Naive thymus-derived CD4-positive, alpha-beta T cell (primary cell): ENCODE measurements around the gene PADI2. TPM values are rescaled to one million over a fixed set of nuclear protein-coding genes. Genes with fewer than 3 reads are reported as not detected.

ENCODE experiments used
- ATAC-seq: fragments of 150-1000 bp; cut with Tn5 transposase; 2 replicates; pipeline ENCODE4 v1.10.0; 2021; ENCODE audit warnings: mild to moderate bottlenecking, moderate library complexity
- CTCF ChIA-PET: fragments of 350-600 bp; sonication (Branson Sonifier 250); formaldehyde crosslinking; loops from one replicate; lab custom pipeline; 2021; ENCODE audit warnings: antibody characterized with exemption; lab: Charles Lee
- POLR2A ChIA-PET: fragments of 350-600 bp; sonication (Branson Sonifier 250); formaldehyde crosslinking; loops from one replicate; lab custom pipeline; 2021; ENCODE audit warnings: antibody characterized with exemption, inconsistent platforms; lab: Charles Lee
- DNase-seq, 9 donors: peaks; one replicate each; pipeline versions ENCODE4 v3.0.0 to v3.0.0-alpha.2; 2020 to 2022; ENCODE audit warnings: mixed read lengths in 1 of 9
- H3K27ac ChIP-seq: one replicate; pipeline ENCODE4 v1.7.0; 2013; ENCODE audit warnings: mild to moderate bottlenecking, low read depth, low read length, moderate library complexity
- H3K27me3 ChIP-seq, 2 donors: one replicate each; pipeline ENCODE4 v1.7.0; 2013; ENCODE audit warnings: low read length in 2 of 2, mild to moderate bottlenecking in 2 of 2, moderate library complexity in 2 of 2; ENCODE audit not compliant: control insufficient read depth in 2 of 2, insufficient read depth in 2 of 2
- H3K36me3 ChIP-seq, 3 experiments: 1 replicate in 2 of 3; 2 replicates in 1 of 3; pipeline ENCODE4 v1.7.0; 2013; ENCODE audit warnings: low read length in 3 of 3, mild to moderate bottlenecking in 3 of 3, moderate library complexity in 1 of 3; ENCODE audit not compliant: insufficient read depth in 3 of 3, control insufficient read depth in 2 of 3
- H3K4me1 ChIP-seq, 2 donors: one replicate each; pipeline ENCODE4 v1.7.0; 2013; ENCODE audit warnings: low read length in 2 of 2, mild to moderate bottlenecking in 2 of 2, moderate library complexity in 1 of 2; ENCODE audit not compliant: control insufficient read depth in 2 of 2, insufficient read depth in 2 of 2
- H3K4me3 ChIP-seq: 2 replicates; pipeline ENCODE4 v1.7.0; 2013; ENCODE audit warnings: mild to moderate bottlenecking, low read length
- H3K9me3 ChIP-seq, 3 experiments: 1 replicate in 2 of 3; 2 replicates in 1 of 3; pipeline ENCODE4 v1.7.0; 2013; ENCODE audit warnings: low read length in 3 of 3; ENCODE audit not compliant: control insufficient read depth in 2 of 3
- H3K27ac Mint-ChIP-seq, 9 donors: one replicate each; pipeline ENCODE4 v1.8.0; 2020 to 2022; ENCODE audit warnings: mixed read lengths in 9 of 9, mild to moderate bottlenecking in 8 of 9, moderate library complexity in 5 of 9, inconsistent platforms in 2 of 9
- H3K27me3 Mint-ChIP-seq, 5 donors: one replicate each; pipeline ENCODE4 v1.8.0; 2021 to 2022; ENCODE audit warnings: mixed read lengths in 5 of 5, mild to moderate bottlenecking in 1 of 5
- H3K36me3 Mint-ChIP-seq, 5 donors: one replicate each; pipeline ENCODE4 v1.8.0; 2020 to 2022; ENCODE audit warnings: mixed read lengths in 5 of 5, mild to moderate bottlenecking in 3 of 5, inconsistent platforms in 1 of 5
- H3K4me1 Mint-ChIP-seq, 7 donors: one replicate each; pipeline ENCODE4 v1.8.0; 2020 to 2022; ENCODE audit warnings: mixed read lengths in 7 of 7, mild to moderate bottlenecking in 3 of 7, inconsistent platforms in 1 of 7
- H3K4me3 Mint-ChIP-seq, 10 donors: one replicate each; pipeline ENCODE4 v1.8.0; 2020 to 2022; ENCODE audit warnings: mild to moderate bottlenecking in 10 of 10, mixed read lengths in 10 of 10, moderate library complexity in 6 of 10, inconsistent platforms in 2 of 10
- H3K9me3 Mint-ChIP-seq, 11 donors: one replicate each; pipeline ENCODE4 v1.8.0; 2020 to 2022; ENCODE audit warnings: mixed read lengths in 11 of 11, mild to moderate bottlenecking in 4 of 11, inconsistent platforms in 1 of 11, moderate library complexity in 1 of 11
- intact Hi-C, 2 donors: fragments of 100-400 bp; cut with micrococcal nuclease; formaldehyde crosslinking; loops; one replicate each; pipeline ENCODE4 v1.15.1; 2023
- polyA plus RNA-seq, 2 donors: library from polyadenylated mRNA; unstranded; fragments of 300-500 nt; fragmentation: Illumina TruSeq; gene quantifications; one replicate each; pipeline ENCODE4 v1.2.3, GENCODE V29; 2021
- total RNA-seq, 6 experiments: library from RNA in 5 of 6; stranded (reverse) in 5 of 6; gene quantifications; 1 replicate in 5 of 6; 2 replicates in 1 of 6; pipeline ENCODE4 v1.2.3 and lab custom pipeline; 2021 to 2026

PADI2 gene
- total and polyA plus RNA-seq, 7 experiments from 2014 or later: 0.08 to 11.2 (median 0.12) TPM; not detected in 2

DNA sequence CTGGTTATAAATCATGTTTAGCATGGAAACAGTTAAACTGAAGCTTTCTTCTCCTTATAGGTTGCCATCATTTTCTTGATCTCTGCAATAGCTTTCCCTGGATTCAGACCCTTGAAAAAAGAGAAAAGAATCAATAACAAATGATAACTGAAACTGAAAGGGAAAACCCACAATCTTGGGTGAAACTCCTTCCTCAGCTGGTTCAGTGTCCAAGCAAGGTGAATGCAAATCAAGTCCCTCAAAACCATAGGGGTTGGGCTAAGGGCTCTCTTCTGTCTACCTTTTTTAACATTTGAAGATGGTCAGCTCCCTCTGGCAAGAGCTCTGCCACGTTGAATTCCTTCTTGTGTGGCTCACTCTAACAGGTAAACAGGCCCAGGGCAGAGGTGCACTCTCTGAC lies 100.4 kb downstream of the PADI2 start:
- Histone ChIP-seq H3K27me3 (no peaks in the 10 kb centered on the region), H3K9me3 (no peaks in the 10 kb centered on the region), H3K4me1 (no peaks in the 10 kb centered on the region), H3K36me3 (peaks cover 22 to 63% (median 24%) of the 10 kb centered on the region in 3 experiments), H3K27ac (no peak overlapping the region), H3K4me3 (no peak overlapping the region)
- Mint-ChIP-seq H3K9me3 (no peaks in the 10 kb centered on the region), H3K36me3 (peaks cover 9 to 43% (median 15%) of the 10 kb centered on the region in 5 donors), H3K27ac (peak overlapping the region in 4 of 9 donors; percentile 5 to 82 (median 42)), H3K4me3 (peak overlapping the region in 1 of 10 donors; percentile 11), H3K27me3 (no peaks in the 10 kb centered on the region), H3K4me1 (peaks cover 0 to 22% (median 0%) of the 10 kb centered on the region in 7 donors)
- POLR2A ChIA-PET: interaction anchor here (0.6 to 0.7 kb wide), 2 partner anchors 38 to 55 kb away, joined by 3 read pairs; partner anchors contain the start of gene MFAP2
- DNase-seq: no peak
- no peak for ATAC-seq
- CTCF ChIA-PET: no interaction called here
- intact Hi-C loops: loop anchor here (10.0 kb wide), 2 partner anchors 54 to 654 kb away; partner anchors contain the start of gene SZRD1 (in 1 of the 2)

DNA sequence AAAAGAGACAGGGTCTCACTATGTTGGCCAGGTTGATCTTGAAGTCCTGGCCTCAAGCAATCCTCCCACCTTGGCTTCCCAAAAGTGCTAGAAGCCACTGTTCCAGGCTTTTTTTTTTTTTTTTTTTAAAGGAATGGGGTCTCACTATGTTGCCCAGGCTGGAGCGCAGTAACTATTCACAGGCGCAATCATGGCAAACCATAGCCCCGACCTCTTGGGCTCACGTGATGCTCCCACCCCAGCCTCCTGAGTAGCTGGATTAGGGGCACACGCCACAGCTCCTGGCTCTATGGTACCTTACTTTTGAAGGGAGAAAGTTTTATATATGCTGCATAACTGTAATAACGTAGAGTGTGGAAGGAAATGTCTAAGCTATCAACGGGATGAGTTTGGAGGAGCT lies 101.8 kb downstream of the PADI2 start:
- ATAC-seq: no peak
- CTCF ChIA-PET: no interaction called here

More for the DNA sequence above, 101.8 kb downstream of the PADI2 start:
- no peak overlapping the region for H3K4me3 Mint-ChIP-seq
- Histone ChIP-seq H3K27me3 (no peaks in the 10 kb centered on the region), H3K36me3 (peaks cover 15 to 49% (median 19%) of the 10 kb centered on the region in 3 experiments), H3K4me3 (no peak overlapping the region), H3K27ac (no peak overlapping the region), H3K9me3 (no peaks in the 10 kb centered on the region), H3K4me1 (peaks cover 0 to under 1% of the 10 kb centered on the region in 2 donors)
- H3K9me3 Mint-ChIP-seq: no peaks in the 10 kb centered on the region
- peaks cover 0 to 2% (median 0%) of the 10 kb centered on the region in 5 donors for H3K27me3 Mint-ChIP-seq
- intact Hi-C loops: loop anchor here (10.0 kb wide), 2 partner anchors 53 to 653 kb away; partner anchors contain the start of gene SZRD1 (in 1 of the 2)
- peaks cover 6 to 30% (median 10%) of the 10 kb centered on the region in 5 donors for H3K36me3 Mint-ChIP-seq
- POLR2A ChIA-PET: interaction anchor here (0.7 kb wide), 1 partner anchor 31 kb away, joined by 3 read pairs; no protein-coding TSS in a partner anchor
- peaks cover 0 to 24% (median 0%) of the 10 kb centered on the region in 7 donors for H3K4me1 Mint-ChIP-seq
- no peak for DNase-seq
- H3K27ac Mint-ChIP-seq: no peak overlapping the region

Other genes with a start within 250 kb of the PADI2 start
- 1,000 to 10,000 TPM; 2,341 to 4,458 (median 3,337) TPM for gene RNU1-2, start 223.5 kb downstream of the PADI2 start, total RNA-seq
- gene RNU1-2, start 223.5 kb downstream of the PADI2 start, polyA plus RNA-seq: not detected
- gene CROCC, start 197.5 kb downstream of the PADI2 start, total RNA-seq: 10 to 100 TPM; 33.8 to 84.8 (median 62.7) TPM
- 1 to 10 TPM; 1.4 to 6.8 TPM for gene CROCC, start 197.5 kb downstream of the PADI2 start, polyA plus RNA-seq
- gene MFAP2, start 138.8 kb downstream of the PADI2 start, total RNA-seq: not detected
- gene MFAP2, start 138.8 kb downstream of the PADI2 start, polyA plus RNA-seq: under 1 TPM in 1 of 2 donors, not detected in 1; 0.76 TPM
- gene ATP13A2, start 107.5 kb downstream of the PADI2 start, total RNA-seq: 10 to 100 TPM; 32.9 to 57.4 (median 42.1) TPM
- gene ATP13A2, start 107.5 kb downstream of the PADI2 start, polyA plus RNA-seq: 10 to 100 TPM; 25.6 to 59.1 TPM
- 10 to 100 TPM; 53.3 to 81.3 (median 61.1) TPM for gene SDHB, start 65.4 kb downstream of the PADI2 start, total RNA-seq
- gene SDHB, start 65.4 kb downstream of the PADI2 start, polyA plus RNA-seq: 100 to 1,000 TPM; 127 to 147 TPM
- gene PADI1, start 85.7 kb upstream of the PADI2 start, total RNA-seq: not detected
- not detected for gene PADI1, start 85.7 kb upstream of the PADI2 start, polyA plus RNA-seq
- gene PADI3, start 129.6 kb upstream of the PADI2 start, total RNA-seq: not detected
- gene PADI3, start 129.6 kb upstream of the PADI2 start, polyA plus RNA-seq: not detected
- gene PADI4, start 188.7 kb upstream of the PADI2 start, total RNA-seq: 10 to 100 TPM in 1 of 5 experiments, 1 to 10 TPM in 3, under 1 TPM in 1; 0.12 to 20.5 (median 1.4) TPM
- 1 to 10 TPM; 2.4 to 3.6 TPM for gene PADI4, start 188.7 kb upstream of the PADI2 start, polyA plus RNA-seq